ENCODE measurements around the gene CCDC92B. TPM values are rescaled to one million over a fixed set of nuclear protein-coding genes. Genes with fewer than 3 reads are reported as not detected.
"Not testable (repeated sequence)": the region's sequence is repeated elsewhere in the genome, so short reads cannot be mapped to it uniquely, and the experiment has no call there.

Gene CCDC92B
- polyA plus RNA-seq, 4 donors: 0.11 to 0.65 (median 0.22) TPM

DNA sequence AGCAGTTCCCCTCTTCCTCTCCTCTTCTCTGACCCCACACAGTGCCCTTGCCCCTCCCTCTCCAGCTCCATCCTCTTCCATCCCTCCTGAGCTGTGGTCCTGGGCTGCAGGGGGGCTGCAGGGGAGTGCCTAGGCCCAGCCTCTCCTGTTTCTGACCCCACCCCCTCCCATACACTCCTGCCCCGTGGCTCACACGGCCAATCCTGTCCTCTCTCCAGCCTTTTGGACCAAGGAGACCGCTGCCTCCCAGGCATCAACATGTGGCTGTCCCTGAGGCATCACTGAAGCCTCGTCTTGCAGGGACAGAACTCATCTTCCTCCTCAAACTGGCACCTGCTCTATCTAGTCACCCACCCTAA lies 44.6 kb downstream of the CCDC92B start:
- no peak for DNase-seq (ENCODE audit: low read depth in 4 of 4, low spot score in 2 of 4)

DNA sequence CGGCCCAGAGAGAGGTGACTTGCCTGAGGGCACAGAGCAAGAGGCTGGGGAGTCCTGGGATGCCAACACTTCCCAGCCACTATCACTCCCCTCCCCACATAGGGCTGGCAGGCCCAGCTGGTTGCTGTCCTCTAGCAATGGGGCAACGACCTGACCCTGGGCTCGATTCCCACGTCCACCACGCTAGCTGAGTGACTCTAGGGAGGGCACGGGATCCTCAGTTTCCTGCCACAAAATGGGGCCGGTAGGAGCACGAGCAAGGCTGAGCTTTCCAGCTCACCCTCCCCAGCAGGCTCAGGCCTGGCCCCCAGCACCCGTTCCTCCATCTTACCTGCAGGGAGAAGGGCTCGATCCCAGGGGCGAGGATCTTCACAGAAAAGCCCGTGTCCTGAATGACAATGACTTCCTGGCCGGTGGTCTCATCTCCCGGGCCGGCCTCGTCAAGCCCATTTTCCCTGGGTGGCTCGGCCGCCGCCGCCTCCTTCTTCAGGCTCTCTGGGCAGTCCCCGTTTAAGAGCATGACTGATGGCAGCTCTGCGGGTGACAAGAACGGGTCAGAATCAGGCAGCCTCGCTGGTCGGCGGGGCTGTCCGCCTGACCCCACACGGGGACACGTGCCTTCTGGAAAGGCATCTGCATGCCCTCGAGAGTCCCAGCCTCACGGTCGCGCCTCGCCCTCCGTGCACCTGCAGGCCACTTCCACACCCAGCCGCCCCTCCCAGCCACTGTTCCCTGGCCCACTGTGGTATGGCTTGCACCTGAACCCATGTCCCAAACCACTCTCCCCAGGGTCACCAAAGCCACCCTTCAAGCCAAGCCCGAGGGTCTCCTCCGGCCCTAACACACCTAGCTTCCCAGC lies 45.2 kb downstream of the CCDC92B start:
- DNase-seq (ENCODE audit: low read depth in 4 of 4, low spot score in 2 of 4): no peak

DNA sequence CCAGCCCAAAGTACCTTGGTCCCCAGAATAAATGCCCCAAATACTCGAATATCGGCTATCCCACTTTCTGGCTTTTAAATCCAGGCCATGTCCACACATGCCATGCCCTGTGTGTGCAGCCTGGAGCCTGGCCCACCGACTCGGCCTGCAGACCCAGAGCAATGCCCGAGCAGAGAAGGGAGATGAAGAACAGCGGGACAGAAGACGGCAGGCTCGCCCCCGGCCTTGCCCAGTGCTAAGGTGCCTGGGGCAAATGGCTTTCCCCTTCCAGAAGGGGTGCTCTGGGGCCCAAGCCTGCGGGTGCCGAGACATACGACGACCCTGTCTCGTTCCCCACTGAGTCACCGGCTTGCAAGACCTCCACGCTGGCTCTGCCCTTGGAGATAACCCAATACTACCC lies 45.8 kb downstream of the CCDC92B start:
- no peak for DNase-seq (ENCODE audit: low read depth in 4 of 4, low spot score in 2 of 4)

- DNase-seq (ENCODE audit: low read depth in 4 of 4, low spot score in 2 of 4): no peak
Measured at GRCh38 chr17:2703181-2703580, 46.3 kb downstream of the CCDC92B start.

DNA sequence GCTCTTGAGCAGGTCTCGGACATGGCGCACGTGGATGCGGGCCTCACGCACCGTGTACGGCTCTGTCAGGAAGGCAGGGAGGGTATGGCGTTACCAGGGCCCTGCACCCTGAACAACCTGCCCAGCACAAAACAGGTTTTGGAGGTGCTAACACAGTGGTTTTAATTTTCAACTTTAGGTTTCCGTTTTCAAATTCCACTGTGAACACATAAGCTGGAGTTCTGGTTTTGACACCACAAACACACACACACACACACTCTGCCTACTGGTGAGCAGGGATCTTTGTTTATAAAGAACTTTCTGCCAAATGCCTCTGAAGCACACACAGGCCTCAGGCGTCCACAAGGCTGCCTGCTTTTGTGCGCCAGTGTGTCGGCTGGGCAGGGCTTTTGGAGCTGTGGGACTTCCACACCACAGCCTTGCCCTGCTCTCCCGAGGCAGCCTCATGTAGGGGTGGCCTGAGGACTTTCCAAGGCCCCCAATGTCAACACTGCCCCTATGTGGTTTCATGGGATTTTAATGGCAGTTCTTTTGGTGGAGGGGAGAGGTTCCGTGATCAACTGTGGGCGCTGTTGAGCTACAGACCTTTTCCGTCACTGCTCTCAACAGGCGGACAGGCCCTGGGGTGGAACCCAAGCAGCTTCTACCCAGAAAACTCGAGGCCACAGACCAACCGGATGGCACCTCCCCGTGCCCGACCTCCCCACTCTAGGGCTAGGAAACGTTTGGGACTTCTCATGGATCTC lies 47.3 kb downstream of the CCDC92B start:
- no peak for DNase-seq (ENCODE audit: low read depth in 4 of 4, low spot score in 2 of 4)

DNA sequence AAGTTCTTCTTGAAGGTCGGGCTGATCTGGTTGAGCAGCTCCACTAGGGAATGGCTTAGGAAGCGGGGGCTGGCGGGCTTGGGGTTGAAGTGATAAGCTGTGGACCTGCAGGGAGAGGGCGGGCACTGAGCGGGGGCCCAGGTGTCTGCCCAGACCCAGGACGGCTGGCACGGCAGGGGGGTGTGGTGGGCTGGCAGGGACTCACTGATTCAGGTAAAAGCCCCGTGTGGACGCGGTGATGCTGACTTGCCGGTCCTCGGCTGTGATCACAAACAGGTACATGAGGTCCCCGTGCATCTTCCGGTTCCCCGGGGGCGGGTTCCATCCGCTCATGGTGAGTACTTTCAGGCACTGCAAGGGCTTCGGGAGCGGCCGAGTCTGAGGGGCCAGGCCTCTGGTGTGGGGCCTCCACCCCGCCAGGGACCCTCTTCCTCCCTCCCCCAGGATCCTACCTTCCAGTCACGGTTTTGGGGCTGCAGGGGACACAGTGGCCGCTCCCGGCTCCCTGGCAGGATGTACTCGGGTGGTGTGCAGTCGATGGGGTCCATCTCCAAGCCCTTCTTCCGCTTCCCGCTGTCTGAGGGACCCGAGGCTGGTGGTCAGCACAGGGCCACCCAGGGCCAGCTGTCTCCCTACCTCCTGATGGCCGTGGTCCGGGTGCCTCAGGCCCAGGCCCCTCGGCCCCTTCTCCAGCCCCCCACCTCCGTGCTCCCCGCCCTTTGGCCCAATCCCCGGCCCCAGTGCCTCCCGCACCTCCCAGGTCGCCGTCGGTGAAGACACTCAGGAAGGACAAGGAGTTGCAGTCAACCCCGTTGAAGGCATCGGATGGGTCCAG lies 48.1 kb downstream of the CCDC92B start:
- DNase-seq (ENCODE audit: low read depth in 4 of 4, low spot score in 2 of 4): no peak

- no peak for DNase-seq (ENCODE audit: low read depth in 4 of 4, low spot score in 2 of 4)
Measured at GRCh38 chr17:2700491-2701141, 48.8 kb downstream of the CCDC92B start.

DNA sequence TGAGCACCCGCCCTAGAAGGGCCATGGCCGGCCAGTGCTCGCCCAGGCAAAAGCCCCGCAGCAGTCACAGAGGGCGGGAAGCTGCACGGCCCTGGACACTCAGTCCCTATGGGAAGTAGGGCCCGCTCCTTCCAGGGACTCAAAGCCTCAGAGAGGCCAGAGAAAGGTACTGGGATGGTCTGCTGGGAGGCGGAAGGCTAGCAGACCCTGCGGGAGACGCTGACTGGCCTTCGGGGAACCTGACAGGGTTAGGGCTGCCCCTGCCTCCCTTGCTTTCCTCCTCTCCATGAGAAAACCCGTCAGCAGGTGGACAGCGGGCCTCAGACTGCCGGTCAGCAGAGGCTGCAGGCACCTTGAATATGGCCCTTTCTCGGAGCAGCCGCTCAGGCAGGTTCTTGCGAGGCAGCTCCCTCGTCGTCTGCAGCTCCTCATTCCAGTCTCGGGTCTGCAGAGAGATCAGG lies 49.4 kb downstream of the CCDC92B start:
- no peak for DNase-seq (ENCODE audit: low read depth in 4 of 4, low spot score in 2 of 4)

DNA sequence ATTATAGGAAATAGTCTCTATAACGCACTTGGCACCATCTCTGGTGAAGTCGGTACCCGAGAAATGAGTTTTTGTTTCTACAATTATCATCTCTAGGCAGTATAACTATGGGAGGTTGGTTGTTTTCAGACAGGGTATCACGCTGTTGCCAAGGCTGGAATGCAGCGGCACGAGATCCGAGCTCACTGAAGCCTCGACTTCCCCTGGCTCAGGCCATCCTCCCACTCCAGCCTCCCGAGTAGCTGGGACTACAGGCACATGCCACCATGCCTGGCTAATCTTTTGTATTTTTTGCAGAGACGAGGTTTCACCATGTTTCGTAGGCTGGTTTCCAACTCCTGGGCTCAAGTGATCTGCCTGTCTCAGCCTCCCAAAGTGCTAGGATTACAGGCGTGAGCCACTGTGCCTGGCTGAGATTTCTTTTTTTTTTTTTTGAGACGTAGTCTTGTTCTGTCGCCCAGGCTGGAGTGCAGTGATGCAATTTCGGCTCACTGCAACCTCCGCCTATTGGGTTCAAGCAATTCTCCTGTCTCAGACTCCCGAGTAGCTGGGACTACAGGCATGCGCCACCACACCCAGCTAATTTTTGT lies 50.1 kb downstream of the CCDC92B start:
- DNase-seq (ENCODE audit: low read depth in 4 of 4, low spot score in 2 of 4): not testable (repeated sequence)

GRCh38 chr17:2697611-2698162 lies 51.8 kb downstream of the CCDC92B start:
- DNase-seq (ENCODE audit: low read depth in 4 of 4, low spot score in 2 of 4): no peak

DNA sequence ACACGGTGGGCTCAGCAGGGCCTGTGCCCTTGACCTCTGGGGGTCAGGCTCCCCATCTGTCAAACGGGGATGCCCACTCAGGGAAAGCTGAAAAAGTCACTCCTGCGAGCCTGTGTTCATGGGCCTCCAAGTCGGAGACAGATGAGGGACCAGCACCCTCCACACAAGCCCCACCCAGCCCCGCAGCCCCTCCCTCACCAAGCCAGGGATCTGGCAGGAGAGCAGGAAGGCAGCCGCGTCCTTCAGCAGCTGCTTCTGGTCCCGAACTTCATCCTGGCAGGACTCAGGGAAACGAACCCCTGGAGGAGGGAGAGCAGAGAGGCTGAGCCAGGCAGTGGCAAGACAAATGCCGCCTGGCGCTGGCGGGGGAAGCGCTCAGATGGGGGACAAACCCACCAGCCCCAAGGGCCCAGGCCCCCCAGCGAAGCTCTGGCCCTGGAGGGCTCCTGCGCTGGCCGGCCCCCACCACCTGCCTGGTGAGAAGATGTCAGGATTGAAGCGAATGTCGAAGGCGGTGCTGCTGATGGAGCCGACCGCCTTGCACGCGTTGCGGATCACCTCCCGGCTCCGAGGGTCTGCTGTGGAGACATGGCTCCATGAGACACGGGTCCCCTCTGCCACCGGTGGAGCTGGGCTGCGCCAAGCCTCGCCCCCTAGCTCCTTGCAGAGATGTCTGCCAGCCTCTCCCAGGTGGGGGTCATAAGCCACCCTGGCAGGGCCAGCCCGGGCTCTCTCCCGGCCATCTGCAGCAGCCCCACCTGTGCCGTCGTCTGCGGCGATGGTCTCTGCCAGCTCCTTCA lies 53.3 kb downstream of the CCDC92B start:
- no peak for DNase-seq (ENCODE audit: low read depth in 4 of 4, low spot score in 2 of 4)

DNA sequence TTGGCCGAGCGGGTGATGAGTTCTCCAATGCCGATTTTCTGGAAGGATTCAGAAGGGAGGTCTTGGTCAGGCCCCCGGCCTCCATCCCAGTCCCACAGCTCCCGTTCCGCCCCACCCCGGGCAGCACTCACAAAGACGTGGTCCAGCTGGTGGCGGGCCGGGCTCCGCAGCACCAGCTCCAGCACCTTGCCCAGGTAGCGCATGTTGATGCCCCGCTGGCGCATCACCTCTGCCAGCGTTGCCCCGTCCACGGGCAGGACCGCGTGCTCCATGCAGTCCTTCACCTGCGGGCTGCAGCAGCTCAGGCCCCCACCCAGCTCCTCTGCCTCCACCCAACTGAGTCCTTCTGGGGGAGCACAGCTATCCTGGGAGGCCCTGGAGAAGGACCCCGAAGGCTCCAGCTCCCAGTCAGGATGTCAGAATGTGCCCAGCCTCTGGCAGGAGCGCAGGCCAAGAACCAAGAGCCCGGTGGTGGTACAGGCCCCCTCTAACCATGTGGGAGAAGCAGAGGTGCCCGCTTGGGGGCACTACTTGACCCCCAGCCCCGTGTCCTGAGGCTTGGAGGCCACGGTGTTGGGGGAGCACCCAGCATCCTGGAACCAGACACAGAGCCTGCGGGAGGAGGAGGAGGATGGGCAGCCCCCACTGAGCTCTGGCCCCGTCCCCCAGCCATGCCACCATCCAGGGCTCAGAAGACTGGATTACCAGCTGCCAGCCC lies 54.0 kb downstream of the CCDC92B start:
- DNase-seq (ENCODE audit: low read depth in 4 of 4, low spot score in 2 of 4): no peak

DNA sequence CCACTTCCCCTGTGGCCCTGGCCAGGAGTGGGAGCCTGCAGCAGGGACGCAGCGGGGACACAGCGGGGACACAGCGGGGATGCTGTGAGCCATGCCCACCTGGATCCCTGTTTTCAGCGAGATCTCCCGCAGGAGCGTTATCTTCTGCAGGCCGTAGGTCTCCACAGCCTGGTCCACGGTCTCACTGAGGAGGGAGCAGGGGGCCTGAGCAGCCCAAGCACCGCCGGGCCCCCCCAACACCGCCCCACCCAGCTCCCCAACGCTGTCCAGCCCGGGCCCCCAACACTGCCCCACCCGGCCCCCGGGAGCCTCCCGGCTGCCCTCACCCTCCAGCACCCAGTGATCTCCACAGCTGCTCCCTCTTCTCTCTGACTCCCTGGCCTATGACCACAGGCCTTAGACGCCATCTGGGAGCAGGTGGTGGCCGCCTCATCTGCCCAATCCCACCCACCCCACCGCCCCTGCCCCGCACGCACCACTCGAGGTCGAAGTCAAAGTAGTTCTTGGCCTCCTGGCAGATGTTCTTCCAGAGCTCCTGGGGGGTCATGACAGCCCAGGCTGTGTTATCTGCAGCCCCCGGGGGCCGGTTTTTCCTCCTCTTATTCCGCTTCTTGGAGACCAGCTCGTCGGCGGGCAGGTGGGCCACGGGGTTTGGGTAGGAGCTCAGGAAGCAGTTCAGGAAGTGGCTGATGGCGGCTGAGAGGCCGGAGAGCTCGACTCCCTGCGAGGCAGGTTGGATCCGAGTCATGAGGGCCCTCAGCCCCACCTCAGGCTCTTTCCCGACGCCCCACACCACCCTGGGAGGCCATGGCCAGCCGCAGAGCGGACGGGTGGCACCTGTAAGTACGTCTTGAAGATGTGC lies 54.8 kb downstream of the CCDC92B start:
- DNase-seq (ENCODE audit: low read depth in 4 of 4, low spot score in 2 of 4): no peak

DNA sequence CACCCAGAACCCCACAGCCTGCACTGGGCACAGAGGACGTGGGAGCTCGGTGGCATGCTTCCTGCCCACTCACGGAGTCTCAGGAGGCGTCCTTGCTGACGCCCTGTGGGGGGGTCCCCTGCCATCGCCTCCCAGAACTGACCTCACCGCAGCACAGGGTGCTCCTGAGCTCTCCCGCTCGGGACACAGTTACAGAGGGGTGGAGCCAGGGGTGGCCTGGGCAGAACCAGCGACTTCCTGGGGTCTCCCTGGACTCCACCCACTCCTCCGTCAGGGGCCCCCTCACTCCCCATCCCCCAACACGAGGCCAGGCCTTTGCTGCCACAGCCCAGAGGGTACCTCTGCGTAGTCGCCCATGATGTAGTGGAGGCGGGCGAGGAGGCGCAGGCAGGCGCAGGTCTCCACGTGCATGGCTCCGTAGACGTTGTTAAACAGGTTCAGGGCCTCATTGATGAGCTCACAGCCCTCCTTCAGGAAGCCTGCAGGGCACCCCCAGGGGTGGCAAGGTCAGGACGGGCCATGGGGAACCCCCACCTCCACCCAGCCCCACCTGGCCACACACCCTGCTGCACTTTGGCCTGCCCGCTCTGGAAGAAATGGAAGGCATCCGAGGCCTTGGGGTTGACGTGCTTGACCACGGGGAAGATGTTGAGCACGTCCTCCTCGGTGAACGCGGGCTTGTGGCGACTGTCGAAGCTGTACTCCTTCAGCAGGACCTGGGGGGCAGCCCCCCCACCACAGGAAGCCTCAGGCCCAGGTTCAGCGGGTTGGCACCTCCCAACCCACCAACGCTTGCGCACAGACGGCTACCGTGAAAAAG lies 55.7 kb downstream of the CCDC92B start:
- no peak for DNase-seq (ENCODE audit: low read depth in 4 of 4, low spot score in 2 of 4)

GRCh38 chr17:2692781-2693135 lies 56.7 kb downstream of the CCDC92B start:
- DNase-seq (ENCODE audit: low read depth in 4 of 4, low spot score in 2 of 4): no peak

DNA sequence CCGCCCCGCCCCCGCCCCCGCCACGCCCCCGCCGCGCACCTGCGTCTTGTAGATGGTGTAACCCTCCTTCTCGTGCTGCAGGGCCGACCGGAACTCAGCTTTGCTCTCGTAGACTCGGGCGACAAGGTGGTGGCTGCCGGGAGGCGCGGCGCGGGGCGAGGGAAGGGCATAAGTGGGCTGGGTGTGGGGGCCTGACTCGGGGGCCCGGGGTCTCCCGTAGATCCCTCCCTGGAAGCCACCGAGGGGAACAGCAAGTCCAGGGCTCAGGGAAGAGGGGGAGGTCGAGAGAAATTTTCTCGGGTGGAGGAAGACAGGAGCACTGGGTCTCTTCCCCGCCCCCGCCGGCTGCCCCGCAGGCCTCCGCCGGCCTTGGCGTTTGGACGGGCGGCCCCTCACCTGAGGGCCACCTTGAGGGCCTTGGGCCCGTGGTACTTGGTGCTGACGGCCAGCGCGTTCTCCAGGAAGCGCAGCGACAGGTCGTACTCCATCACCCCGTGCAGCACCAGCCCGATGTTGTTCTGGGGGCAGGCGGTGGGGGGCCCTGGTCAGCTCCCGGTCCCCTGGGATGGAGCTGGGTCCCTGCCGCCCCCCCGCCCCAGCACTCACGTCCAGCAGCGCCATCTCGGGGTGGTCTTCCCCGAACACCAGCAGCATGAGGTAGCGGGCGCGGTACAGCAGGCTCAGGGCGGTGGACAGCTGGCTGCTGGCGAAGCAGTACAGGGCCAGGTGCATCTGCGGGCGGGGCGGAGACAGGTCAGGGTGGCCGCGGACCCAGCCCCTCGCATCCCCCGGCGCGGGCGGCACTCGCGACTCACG lies 57.3 kb downstream of the CCDC92B start:
- no peak for DNase-seq (ENCODE audit: low read depth in 4 of 4, low spot score in 2 of 4)
